ENCODE measurements around the gene TRAPPC14. TPM values are rescaled to one million over a fixed set of nuclear protein-coding genes. Genes with fewer than 3 reads are reported as not detected.

The TRAPPC14 gene
- total and polyA plus RNA-seq, 7 donors = 4.1 to 14.2 (median 7.4) TPM

DNA sequence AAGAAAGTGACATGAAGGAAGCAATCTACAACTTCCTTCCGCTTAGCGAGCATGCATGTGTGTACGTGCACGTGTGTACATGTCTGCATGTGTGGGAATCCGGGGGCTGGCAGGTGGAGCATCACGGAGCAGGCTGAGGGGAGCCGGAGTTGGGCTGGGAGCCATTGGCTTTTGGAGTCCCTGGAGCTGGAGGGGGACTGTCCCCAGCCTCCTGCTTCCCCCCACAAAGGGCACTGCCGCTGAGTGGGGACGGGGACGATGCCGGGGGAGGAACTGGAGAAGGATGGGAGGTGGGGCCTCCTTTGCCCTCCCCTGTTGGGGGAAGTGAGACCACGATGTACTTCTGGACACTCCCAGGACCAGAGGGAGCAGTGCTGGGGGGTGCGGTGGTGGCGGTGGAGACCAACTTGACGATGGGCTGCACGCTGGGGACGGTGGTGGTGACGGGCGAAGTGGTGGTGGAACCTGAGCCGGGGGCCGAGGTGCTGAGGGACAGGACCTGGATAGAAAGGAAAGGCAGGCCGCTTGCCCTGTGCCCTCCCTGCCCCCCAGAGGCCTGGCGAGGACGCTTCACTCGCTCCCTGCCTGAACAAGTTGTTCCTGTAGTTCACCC is 51.3 kb downstream of the TRAPPC14 start:
- no peak overlapping the region for H3K4me3 ChIP-seq
- intact Hi-C loops (cut with DNase I) = no loop called here
- DNase-seq = no peak
- H3K9me3 ChIP-seq = no peaks in the 10 kb centered on the region
- no peaks in the 10 kb centered on the region for H3K27me3 ChIP-seq (ENCODE audit: insufficient read depth in 3 of 3, low read length in 2 of 3)
- TF ChIP-seq, protein P1, sequence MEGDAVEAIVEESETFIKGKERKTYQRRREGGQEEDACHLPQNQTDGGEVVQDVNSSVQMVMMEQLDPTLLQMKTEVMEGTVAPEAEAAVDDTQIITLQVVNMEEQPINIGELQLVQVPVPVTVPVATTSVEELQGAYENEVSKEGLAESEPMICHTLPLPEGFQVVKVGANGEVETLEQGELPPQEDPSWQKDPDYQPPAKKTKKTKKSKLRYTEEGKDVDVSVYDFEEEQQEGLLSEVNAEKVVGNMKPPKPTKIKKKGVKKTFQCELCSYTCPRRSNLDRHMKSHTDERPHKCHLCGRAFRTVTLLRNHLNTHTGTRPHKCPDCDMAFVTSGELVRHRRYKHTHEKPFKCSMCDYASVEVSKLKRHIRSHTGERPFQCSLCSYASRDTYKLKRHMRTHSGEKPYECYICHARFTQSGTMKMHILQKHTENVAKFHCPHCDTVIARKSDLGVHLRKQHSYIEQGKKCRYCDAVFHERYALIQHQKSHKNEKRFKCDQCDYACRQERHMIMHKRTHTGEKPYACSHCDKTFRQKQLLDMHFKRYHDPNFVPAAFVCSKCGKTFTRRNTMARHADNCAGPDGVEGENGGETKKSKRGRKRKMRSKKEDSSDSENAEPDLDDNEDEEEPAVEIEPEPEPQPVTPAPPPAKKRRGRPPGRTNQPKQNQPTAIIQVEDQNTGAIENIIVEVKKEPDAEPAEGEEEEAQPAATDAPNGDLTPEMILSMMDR (IDR thresholded peaks at IDR 0.05) = no peak
- peaks cover 0 to 89% of the 10 kb centered on the region in 2 donors for H3K36me3 ChIP-seq (ENCODE audit: insufficient read depth in 1 of 2, low read depth in 1 of 2)
- H3K4me1 ChIP-seq = peaks cover 5% of the 10 kb centered on the region
- H3K27ac ChIP-seq = no peak overlapping the region
- 82 to 86% (median 84%) methylated on average over 22 to 25 of the region's 25 CpGs for WGBS, 3 donors
- peak in 1 of 4 donors; percentile 12 for ATAC-seq

DNA sequence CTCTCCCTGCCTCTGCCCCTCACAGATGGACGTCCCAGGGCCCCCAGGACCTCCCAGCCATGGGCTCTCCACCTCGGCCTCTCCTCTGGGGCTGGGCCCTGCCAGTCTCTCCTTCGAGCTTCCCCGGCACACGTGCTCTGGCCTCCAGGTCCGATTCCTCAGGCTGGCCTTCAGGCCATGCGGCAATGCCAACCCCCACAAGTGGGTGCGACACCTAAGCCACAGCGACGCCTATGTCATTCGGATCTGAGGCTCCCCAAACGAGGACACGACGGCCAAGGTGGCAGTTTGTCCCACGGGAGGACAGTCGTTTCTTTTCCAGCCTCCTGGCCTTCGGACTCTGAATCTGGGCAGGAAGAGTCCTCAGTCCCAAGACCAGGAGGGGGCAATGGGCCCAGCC is 51.9 kb downstream of the TRAPPC14 start:
- no peaks in the 10 kb centered on the region for H3K27me3 ChIP-seq (ENCODE audit: insufficient read depth in 3 of 3, low read length in 2 of 3)
- ATAC-seq (no peak), DNase-seq (no peak)
- H3K4me3 ChIP-seq = no peak overlapping the region
- intact Hi-C loops (cut with DNase I) = no loop called here
- TF ChIP-seq, protein P1 (IDR thresholded peaks at IDR 0.05) = no peak
- H3K27ac ChIP-seq = no peak overlapping the region
- 72 to 78% (median 75%) methylated on average over 16 to 17 of the region's 17 CpGs for WGBS, 3 donors
- H3K9me3 ChIP-seq = no peaks in the 10 kb centered on the region
- peaks cover 8% of the 10 kb centered on the region for H3K4me1 ChIP-seq
- peaks cover 0 to 83% of the 10 kb centered on the region in 2 donors for H3K36me3 ChIP-seq (ENCODE audit: insufficient read depth in 1 of 2, low read depth in 1 of 2)

DNA sequence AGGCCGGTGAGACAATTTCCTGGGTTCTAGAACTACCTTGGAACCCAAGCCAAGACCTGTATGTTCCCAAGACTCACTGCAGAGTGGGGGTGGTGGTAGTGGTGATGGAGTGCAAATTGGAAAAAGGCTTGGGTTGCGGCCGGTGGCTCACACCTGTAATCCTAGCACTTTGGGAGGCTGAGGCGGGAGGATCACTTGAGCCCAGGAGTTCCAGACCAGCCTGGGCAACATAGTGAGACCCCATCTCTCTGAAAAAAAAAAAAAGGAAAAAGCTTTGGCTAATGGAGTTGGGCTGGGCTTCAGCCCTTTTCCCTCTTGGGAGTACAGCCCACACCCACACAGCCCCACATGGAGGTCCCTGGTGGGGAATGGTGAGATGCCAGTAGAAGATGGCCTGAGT is 53.0 kb downstream of the TRAPPC14 start:
- Histone ChIP-seq H3K36me3 (ENCODE audit: insufficient read depth in 1 of 2, low read depth in 1 of 2) (peaks cover 0 to 72% of the 10 kb centered on the region in 2 donors), H3K4me3 (no peak overlapping the region), H3K27me3 (ENCODE audit: insufficient read depth in 3 of 3, low read length in 2 of 3) (no peaks in the 10 kb centered on the region), H3K9me3 (no peaks in the 10 kb centered on the region), H3K4me1 (peaks cover 8% of the 10 kb centered on the region), H3K27ac (no peak overlapping the region)
- WGBS, 3 donors = 87 to 92% (median 91%) methylated on average over 4 of the region's 4 CpGs
- no peak for DNase-seq
- ATAC-seq = no peak
- intact Hi-C loops (cut with DNase I) = no loop called here
- TF ChIP-seq, protein P1 (IDR thresholded peaks at IDR 0.05) = no peak

Other genes starting within 250 kb of the TRAPPC14 start
- 1 to 10 TPM; 4.4 to 8.9 (median 6.1) TPM for gene TRIM4, start 239.2 kb downstream of the TRAPPC14 start, total RNA-seq
- gene TRIM4, start 239.2 kb downstream of the TRAPPC14 start, polyA plus RNA-seq = 1 to 10 TPM; 2.6 to 8.8 (median 4.3) TPM
- under 1 TPM in 1 of 4 donors, not detected in 3; 0.34 TPM for gene GJC3, start 229.1 kb downstream of the TRAPPC14 start, total RNA-seq
- gene GJC3, start 229.1 kb downstream of the TRAPPC14 start, polyA plus RNA-seq = under 1 TPM; 0.08 to 0.52 (median 0.08) TPM
- gene AZGP1, start 182.7 kb downstream of the TRAPPC14 start, total RNA-seq = under 1 TPM; 0.49 to 0.82 (median 0.59) TPM
- 1 to 10 TPM in 2 of 3 donors, under 1 TPM in 1; 0.73 to 2.4 (median 1.6) TPM for gene AZGP1, start 182.7 kb downstream of the TRAPPC14 start, polyA plus RNA-seq
- 10 to 100 TPM; 38.5 to 40.2 (median 38.9) TPM for gene ZKSCAN1, start 143.1 kb downstream of the TRAPPC14 start, total RNA-seq
- 10 to 100 TPM in 1 of 3 donors, 1 to 10 TPM in 2; 5.7 to 15.8 (median 8.8) TPM for gene ZKSCAN1, start 143.1 kb downstream of the TRAPPC14 start, polyA plus RNA-seq
- 10 to 100 TPM in 3 of 4 donors, 1 to 10 TPM in 1; 9.9 to 20.3 (median 11.7) TPM for gene ZSCAN21, start 108.9 kb downstream of the TRAPPC14 start, total RNA-seq
- 10 to 100 TPM in 2 of 3 donors, 1 to 10 TPM in 1; 6.8 to 25.6 (median 16.2) TPM for gene ZSCAN21, start 108.9 kb downstream of the TRAPPC14 start, polyA plus RNA-seq
- gene ZNF3, start 77.0 kb downstream of the TRAPPC14 start, total RNA-seq = 10 to 100 TPM; 14.6 to 23.8 (median 17.1) TPM
- gene ZNF3, start 77.0 kb downstream of the TRAPPC14 start, polyA plus RNA-seq = 10 to 100 TPM; 11.2 to 26.4 (median 15.1) TPM
- 100 to 1,000 TPM in 3 of 4 donors, 10 to 100 TPM in 1; 82.9 to 130 (median 111) TPM for gene COPS6, start 69.8 kb downstream of the TRAPPC14 start, total RNA-seq
- gene COPS6, start 69.8 kb downstream of the TRAPPC14 start, polyA plus RNA-seq = 100 to 1,000 TPM; 104 to 145 (median 126) TPM
- gene MCM7, start 57.3 kb downstream of the TRAPPC14 start, total RNA-seq = 10 to 100 TPM; 24.6 to 34.0 (median 30.6) TPM
- gene MCM7, start 57.3 kb downstream of the TRAPPC14 start, polyA plus RNA-seq = 10 to 100 TPM; 33.3 to 40.6 (median 33.8) TPM
- gene AP4M1, start 57.1 kb downstream of the TRAPPC14 start, total RNA-seq = 10 to 100 TPM in 2 of 4 donors, 1 to 10 TPM in 2; 8.8 to 12.9 (median 10.8) TPM
- gene AP4M1, start 57.1 kb downstream of the TRAPPC14 start, polyA plus RNA-seq = 10 to 100 TPM; 10.9 to 19.2 (median 14.5) TPM
- 10 to 100 TPM; 26.8 to 40.5 (median 31.7) TPM for gene TAF6, start 39.4 kb downstream of the TRAPPC14 start, total RNA-seq
- gene TAF6, start 39.4 kb downstream of the TRAPPC14 start, polyA plus RNA-seq = 10 to 100 TPM; 31.4 to 58.4 (median 34.8) TPM
- gene CNPY4, start 39.1 kb downstream of the TRAPPC14 start, total RNA-seq = 1 to 10 TPM; 2.2 to 3.9 (median 2.5) TPM
- 1 to 10 TPM; 2.9 to 7.0 (median 4.4) TPM for gene CNPY4, start 39.1 kb downstream of the TRAPPC14 start, polyA plus RNA-seq
- 1 to 10 TPM in 3 of 4 donors, under 1 TPM in 1; 0.91 to 2.6 (median 1.7) TPM for gene MBLAC1, start 31.8 kb downstream of the TRAPPC14 start, total RNA-seq
- 1 to 10 TPM; 1.8 to 3.8 (median 2.7) TPM for gene MBLAC1, start 31.8 kb downstream of the TRAPPC14 start, polyA plus RNA-seq
- gene LAMTOR4, start 9.8 kb downstream of the TRAPPC14 start, total RNA-seq = 10 to 100 TPM; 48.7 to 74.6 (median 68.1) TPM
- 100 to 1,000 TPM; 118 to 141 (median 140) TPM for gene LAMTOR4, start 9.8 kb downstream of the TRAPPC14 start, polyA plus RNA-seq
- 1 to 10 TPM in 2 of 4 donors, under 1 TPM in 2; 0.23 to 3.8 (median 0.95) TPM for gene GAL3ST4, start 9.9 kb upstream of the TRAPPC14 start, total RNA-seq
- under 1 TPM; 0.45 to 0.57 (median 0.52) TPM for gene GAL3ST4, start 9.9 kb upstream of the TRAPPC14 start, polyA plus RNA-seq
- under 1 TPM; 0.16 to 0.77 (median 0.36) TPM for gene GPC2, start 18.7 kb upstream of the TRAPPC14 start, total RNA-seq
- under 1 TPM; 0.30 to 0.38 (median 0.33) TPM for gene GPC2, start 18.7 kb upstream of the TRAPPC14 start, polyA plus RNA-seq
- gene STAG3, start 19.2 kb upstream of the TRAPPC14 start, total RNA-seq = under 1 TPM; 0.25 to 0.82 (median 0.47) TPM
- under 1 TPM; 0.18 to 0.86 (median 0.51) TPM for gene STAG3, start 19.2 kb upstream of the TRAPPC14 start, polyA plus RNA-seq
- gene PVRIG, start 61.2 kb upstream of the TRAPPC14 start, total RNA-seq = under 1 TPM in 1 of 4 donors, not detected in 3; 0.61 TPM
- gene PVRIG, start 61.2 kb upstream of the TRAPPC14 start, polyA plus RNA-seq = under 1 TPM; 0.05 to 0.14 (median 0.06) TPM
- not detected for gene SPDYE3, start 149.0 kb upstream of the TRAPPC14 start, total RNA-seq
- under 1 TPM in 2 of 3 donors, not detected in 1; 0.09 to 0.19 TPM for gene SPDYE3, start 149.0 kb upstream of the TRAPPC14 start, polyA plus RNA-seq
- gene PILRB, start 199.4 kb upstream of the TRAPPC14 start, total RNA-seq = 10 to 100 TPM; 11.3 to 19.2 (median 13.4) TPM
- gene PILRB, start 199.4 kb upstream of the TRAPPC14 start, polyA plus RNA-seq = 10 to 100 TPM; 11.2 to 17.9 (median 16.4) TPM
- gene PILRA, start 214.8 kb upstream of the TRAPPC14 start, total RNA-seq = 1 to 10 TPM; 2.1 to 2.7 (median 2.3) TPM
- 1 to 10 TPM in 2 of 3 donors, under 1 TPM in 1; 0.93 to 2.8 (median 1.6) TPM for gene PILRA, start 214.8 kb upstream of the TRAPPC14 start, polyA plus RNA-seq

Data from psoas muscle (tissue), 8 donors.